Measurements from ENCODE around the gene CNOT1.

The CNOT1 gene

GRCh38 chr16:58501242-58502131 lies 128.1 kb downstream of the CNOT1 start:
- Histone ChIP-seq H3F3A (ENCODE audit: control insufficient read depth, insufficient read depth) (0 out of 2 replicates have a peak, but pooled peaks cover 3% of the 10 kb centered on the region), H3K4me1 (ENCODE audit: control insufficient read depth, low read length) (peaks cover 20% of the 10 kb centered on the region), H3K27me3 (ENCODE audit: control insufficient read depth, low read length) (peaks cover 26% of the 10 kb centered on the region), H4K20me1 (ENCODE audit: control insufficient read depth, insufficient read depth, low read depth, low read length) (peaks cover 4% of the 10 kb centered on the region; the same call in 1 of the 2 replicates), H3K36me3 (ENCODE audit: control insufficient read depth, low read length) (no peaks in the 10 kb centered on the region), H3K9me3 (ENCODE audit: control insufficient read depth, insufficient read depth, low read length) (no peaks in the 10 kb centered on the region), H3K4me3 (ENCODE audit: low read length) (peak overlapping the region; percentile 63), H3K4me2 (ENCODE audit: low read length) (peak overlapping the region; percentile 80), H3K27ac (ENCODE audit: low read depth, low read length) (no peak overlapping the region), H3K79me2 (ENCODE audit: control insufficient read depth, low read length) (no peaks in the 10 kb centered on the region), H3K9me2 (replicated peaks; ENCODE audit: control insufficient read depth, low read length) (no peaks in the 10 kb centered on the region)
- TF ChIP-seq EZH2phosphoT487 (IDR thresholded peaks at IDR 0.05; ENCODE audit: borderline replicate concordance, low read length) (no peak), CTCF (IDR thresholded peaks at IDR 0.05; ENCODE audit: low read depth, low read length, poor library complexity, severe bottlenecking) (no peak)

GRCh38 chr16:58500430-58501241 lies 129.0 kb downstream of the CNOT1 start:
- TF ChIP-seq EZH2phosphoT487 (IDR thresholded peaks at IDR 0.05; ENCODE audit: borderline replicate concordance, low read length): no peak
- TF ChIP-seq CTCF (IDR thresholded peaks at IDR 0.05; ENCODE audit: low read depth, low read length, poor library complexity, severe bottlenecking): no peak
- H3K27me3 ChIP-seq (ENCODE audit: control insufficient read depth, low read length): peaks cover 28% of the 10 kb centered on the region
- H3K27ac ChIP-seq (ENCODE audit: low read depth, low read length): no peak overlapping the region
- H3K4me1 ChIP-seq (ENCODE audit: control insufficient read depth, low read length): peaks cover 20% of the 10 kb centered on the region
- 0 out of 2 replicates have a peak, but pooled peaks cover 3% of the 10 kb centered on the region for H3F3A ChIP-seq (ENCODE audit: control insufficient read depth, insufficient read depth)
- H3K4me3 ChIP-seq (ENCODE audit: low read length): peak overlapping the region; percentile 63
- H3K36me3 ChIP-seq (ENCODE audit: control insufficient read depth, low read length): no peaks in the 10 kb centered on the region
- H3K79me2 ChIP-seq (ENCODE audit: control insufficient read depth, low read length): no peaks in the 10 kb centered on the region
- peaks cover 4% of the 10 kb centered on the region; the same call in 1 of the 2 replicates for H4K20me1 ChIP-seq (ENCODE audit: control insufficient read depth, insufficient read depth, low read depth, low read length)
- no peaks in the 10 kb centered on the region for H3K9me2 ChIP-seq (replicated peaks; ENCODE audit: control insufficient read depth, low read length)
- H3K4me2 ChIP-seq (ENCODE audit: low read length): peak overlapping the region; percentile 80
- H3K9me3 ChIP-seq (ENCODE audit: control insufficient read depth, insufficient read depth, low read length): no peaks in the 10 kb centered on the region

- Histone ChIP-seq H3K27ac (ENCODE audit: low read depth, low read length) (no peak within 1 kb of the TSS), H3F3A (ENCODE audit: control insufficient read depth, insufficient read depth) (0 out of 2 replicates have a peak, but pooled peaks cover 3% of the 10 kb centered on the region), H3K9me2 (replicated peaks; ENCODE audit: control insufficient read depth, low read length) (no peaks in the 10 kb centered on the region), H3K9me3 (ENCODE audit: control insufficient read depth, insufficient read depth, low read length) (no peaks in the 10 kb centered on the region), H3K27me3 (ENCODE audit: control insufficient read depth, low read length) (peaks cover 28% of the 10 kb centered on the region), H3K4me1 (ENCODE audit: control insufficient read depth, low read length) (peaks cover 20% of the 10 kb centered on the region), H3K4me2 (ENCODE audit: low read length) (peak within 1 kb of the TSS; percentile 80), H3K79me2 (ENCODE audit: control insufficient read depth, low read length) (no peaks in the 10 kb centered on the region), H3K4me3 (ENCODE audit: low read length) (peak within 1 kb of the TSS; percentile 63), H3K36me3 (ENCODE audit: control insufficient read depth, low read length) (no peaks in the 10 kb centered on the region), H4K20me1 (ENCODE audit: control insufficient read depth, insufficient read depth, low read depth, low read length) (peaks cover 4% of the 10 kb centered on the region; the same call in 1 of the 2 replicates)
- TF ChIP-seq EZH2phosphoT487 (IDR thresholded peaks at IDR 0.05; ENCODE audit: borderline replicate concordance, low read length) (no peak), CTCF (IDR thresholded peaks at IDR 0.05; ENCODE audit: low read depth, low read length, poor library complexity, severe bottlenecking) (no peak)
Measured at GRCh38 chr16:58499615-58500351, 129.8 kb downstream of the CNOT1 start, which contains the start of gene NDRG4. NDRG4 (plus strand) TSS chr16:58500143; CDS start chr16:58500249, 106 bp downstream.

All from DOHH2 (cell line).